H9 (cell line): ENCODE results near the gene LETM1. TPM values are rescaled to one million over a fixed set of nuclear protein-coding genes. Genes with fewer than 3 reads are reported as not detected.

Experiments used
- DNase-seq: peaks from one replicate; pipeline ENCODE4 v3.0.0-alpha.2; 2017
- H2AFZ ChIP-seq: one replicate; pipeline ENCODE4 v1.6.1; 2013; ENCODE audit warnings: mild to moderate bottlenecking, low read length, control low read depth, moderate library complexity
- H2AK5ac ChIP-seq: 2 replicates; pipeline ENCODE4 v1.6.1; 2013; ENCODE audit warnings: low read length, control low read depth, mixed read lengths; ENCODE audit not compliant: insufficient read length
- H2BK120ac ChIP-seq: one replicate; pipeline ENCODE4 v1.6.1; 2013; ENCODE audit warnings: low read depth, mild to moderate bottlenecking, low read length, control low read depth, inconsistent platforms; ENCODE audit not compliant: poor library complexity, severe bottlenecking
- H2BK12ac ChIP-seq: 2 replicates; pipeline ENCODE4 v1.6.1; 2013; ENCODE audit warnings: low read length, control low read depth, mixed read lengths, low read depth; ENCODE audit not compliant: insufficient read length
- H2BK15ac ChIP-seq: 2 replicates; pipeline ENCODE4 v1.6.1; 2013; ENCODE audit warnings: low read depth, low read length, control low read depth
- H2BK20ac ChIP-seq: one replicate; pipeline ENCODE4 v1.6.1; 2013; ENCODE audit warnings: low read depth, mild to moderate bottlenecking, low read length, control low read depth, inconsistent platforms; ENCODE audit not compliant: poor library complexity, severe bottlenecking
- H2BK5ac ChIP-seq: 2 replicates; pipeline ENCODE4 v1.6.1; 2013; ENCODE audit warnings: low read length, control low read depth, mixed read lengths; ENCODE audit not compliant: insufficient read length
- H3K14ac ChIP-seq: 2 replicates; pipeline ENCODE4 v1.6.1; 2013; ENCODE audit warnings: low read length, control low read depth; ENCODE audit not compliant: insufficient read depth
- H3K18ac ChIP-seq: 2 replicates; pipeline ENCODE4 v1.6.1; 2013; ENCODE audit warnings: low read depth, mild to moderate bottlenecking, mixed read lengths, low read length, control low read depth; ENCODE audit not compliant: insufficient read length
- H3K23ac ChIP-seq: 2 replicates; pipeline ENCODE4 v1.6.1; 2013; ENCODE audit warnings: low read length, control low read depth, mixed read lengths, low read depth; ENCODE audit not compliant: insufficient read length
- H3K23me2 ChIP-seq: 2 replicates; pipeline ENCODE4 v1.6.1; 2013; ENCODE audit warnings: low read depth, mild to moderate bottlenecking, mixed read lengths, low read length, control low read depth; ENCODE audit not compliant: insufficient read length, poor library complexity, severe bottlenecking
- H3K27ac ChIP-seq: 2 replicates; pipeline ENCODE4 v1.5.1; 2013; ENCODE audit warnings: low read length, control low read depth, mixed read lengths, low read depth; ENCODE audit not compliant: insufficient read length
- H3K27me3 ChIP-seq: 2 replicates; pipeline ENCODE4 v1.6.1; 2013; ENCODE audit warnings: low read length, control low read depth, inconsistent platforms; ENCODE audit not compliant: insufficient read depth
- H3K4ac ChIP-seq: 2 replicates; pipeline ENCODE4 v1.6.1; 2013; ENCODE audit warnings: low read depth, mild to moderate bottlenecking, control low read depth, inconsistent platforms, low read length, moderate library complexity
- H3K4me1 ChIP-seq: 2 replicates; pipeline ENCODE4 v1.6.1; 2013; ENCODE audit warnings: low read length, control low read depth, inconsistent platforms; ENCODE audit not compliant: insufficient read depth
- H3K4me2 ChIP-seq: 2 replicates; pipeline ENCODE4 v1.6.1; 2013; ENCODE audit warnings: low read length, control low read depth, mixed read lengths; ENCODE audit not compliant: insufficient read length, insufficient read depth
- H3K56ac ChIP-seq: 2 replicates; pipeline ENCODE4 v1.6.1; 2013; ENCODE audit warnings: low read depth, mild to moderate bottlenecking, mixed read lengths, low read length, control low read depth; ENCODE audit not compliant: insufficient read length
- H3K79me1 ChIP-seq: 2 replicates; pipeline ENCODE4 v1.6.1; 2013; ENCODE audit warnings: low read depth, mild to moderate bottlenecking, moderate library complexity, low read length, control low read depth, inconsistent platforms; ENCODE audit not compliant: insufficient read depth, poor library complexity, severe bottlenecking
- H3K79me2 ChIP-seq: 2 replicates; pipeline ENCODE4 v1.6.1; 2013; ENCODE audit warnings: low read length, control low read depth, inconsistent platforms; ENCODE audit not compliant: insufficient read depth
- H3K9ac ChIP-seq: 2 replicates; pipeline ENCODE4 v1.6.1; 2013; ENCODE audit warnings: low read length, control low read depth, mixed read lengths; ENCODE audit not compliant: insufficient read length; ENCODE audit errors: extremely low read depth
- H3K9me3 ChIP-seq: one replicate; pipeline ENCODE4 v1.6.1; 2013; ENCODE audit warnings: low read depth, low read length, inconsistent platforms; ENCODE audit not compliant: control insufficient read depth
- H3T11ph ChIP-seq: one replicate; pipeline ENCODE4 v1.6.1; 2013; ENCODE audit warnings: mild to moderate bottlenecking, low read length, control low read depth, inconsistent platforms
- H4K20me1 ChIP-seq: one replicate; pipeline ENCODE4 v1.6.1; 2013; ENCODE audit not compliant: control insufficient read depth, insufficient read length, insufficient read depth
- H4K5ac ChIP-seq: 2 replicates; pipeline ENCODE4 v1.6.1; 2013; ENCODE audit warnings: low read depth, mild to moderate bottlenecking, mixed read lengths, low read length, control low read depth; ENCODE audit not compliant: insufficient read length
- H4K8ac ChIP-seq: replicated peaks from 2 replicates; pipeline ENCODE4 v1.6.1; 2013; ENCODE audit warnings: low read length, control low read depth, mixed read lengths, low read depth; ENCODE audit not compliant: insufficient read length
- H4K91ac ChIP-seq: 2 replicates; pipeline ENCODE4 v1.6.1; 2013; ENCODE audit warnings: low read depth, mild to moderate bottlenecking, moderate library complexity, mixed read lengths, low read length, control low read depth; ENCODE audit not compliant: insufficient read length
- H3K27ac Mint-ChIP-seq, 3 experiments: 2 replicates in 2 of 3; 3 replicates in 1 of 3; pipeline ENCODE4 v1.8.0; 2020 to 2021; ENCODE audit warnings: mixed read lengths in 3 of 3, mild to moderate bottlenecking in 1 of 3, moderate library complexity in 1 of 3
- H3K27me3 Mint-ChIP-seq: 2 replicates; pipeline ENCODE4 v1.8.0; 2021; ENCODE audit warnings: low read depth, mild to moderate bottlenecking, moderate library complexity, mixed read lengths
- H3K36me3 Mint-ChIP-seq, 3 experiments: 2 replicates in 2 of 3; 3 replicates in 1 of 3; pipeline ENCODE4 v1.8.0; 2020 to 2021; ENCODE audit warnings: low read depth in 3 of 3, mixed read lengths in 3 of 3; ENCODE audit not compliant: insufficient read depth in 1 of 3
- H3K4me1 Mint-ChIP-seq, 2 experiments: 2 replicates each; pipeline ENCODE4 v1.8.0; 2020; ENCODE audit warnings: mixed read lengths in 2 of 2
- H3K4me3 Mint-ChIP-seq, 2 experiments: 2 replicates in 1 of 2; 3 replicates in 1 of 2; pipeline ENCODE4 v1.8.0; 2020 to 2021; ENCODE audit warnings: mild to moderate bottlenecking in 2 of 2, mixed read lengths in 2 of 2, moderate library complexity in 1 of 2
- H3K9me3 Mint-ChIP-seq, 2 experiments: 2 replicates in 1 of 2; 3 replicates in 1 of 2; pipeline ENCODE4 v1.8.0; 2020; ENCODE audit warnings: mild to moderate bottlenecking in 2 of 2, mixed read lengths in 2 of 2, moderate library complexity in 1 of 2
- WGBS: extraction: QIAGEN DNeasy Blood & Tissue Kit; methylation state at CpG from one replicate; pipeline ENCODE4 v1.1.7; 2013; ENCODE audit warnings: missing lambda C conversion rate, low lambda C conversion rate, mixed read lengths; ENCODE audit not compliant: insufficient read length; ENCODE audit errors: extremely low coverage; 5-methylcytosine and 5-hydroxymethylcytosine counted together
- total RNA-seq: library from RNA; stranded (reverse); gene quantifications from 2 replicates; pipeline ENCODE4 v1.2.1, GENCODE V29; 2021
- TF ChIP-seq, protein P1 (sequence below): fragments of 200-600 bp; sonication (generic); conservative IDR thresholded peaks from 3 replicates; pipeline ENCODE4 v1.8.0; 2021; ENCODE audit warnings: antibody characterized with exemption, mild to moderate bottlenecking

LETM1 gene
- total RNA-seq, 1 experiment from 2014 or later = 43.4 TPM

DNA sequence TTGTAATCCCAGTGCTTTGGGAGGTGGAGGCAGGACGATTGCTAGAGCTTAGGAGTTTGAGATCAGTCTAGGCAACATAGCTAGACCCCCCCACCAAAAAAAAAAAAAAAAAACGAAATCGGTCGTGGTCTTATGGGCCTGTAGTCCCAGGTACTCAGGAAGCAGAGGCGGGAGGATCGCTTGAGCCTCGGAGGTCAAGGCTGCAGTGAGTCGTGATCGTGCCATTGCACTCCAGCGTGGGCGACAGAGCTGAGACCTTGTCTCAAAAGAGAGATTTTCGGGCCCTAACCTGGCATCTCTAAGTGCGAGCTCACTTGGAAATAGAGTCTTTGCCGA lies 7.0 kb upstream of the LETM1 start:
- no peak overlapping the region for H2BK5ac ChIP-seq

More for the DNA sequence above, 7.0 kb upstream of the LETM1 start:
- no CpG with 5 or more reads among the region's 14 CpGs for WGBS
- H3K18ac ChIP-seq = no peak overlapping the region
- no peak overlapping the region for H2AFZ ChIP-seq
- H3K9ac ChIP-seq = no peak overlapping the region
- no peak overlapping the region for H2BK20ac ChIP-seq
- H3K23me2 ChIP-seq = no peaks in the 10 kb centered on the region
- H3K23ac ChIP-seq = no peak overlapping the region
- H4K20me1 ChIP-seq = peaks cover 3% of the 10 kb centered on the region
- no peak overlapping the region for H3K56ac ChIP-seq
- no peaks in the 10 kb centered on the region for H3K79me1 ChIP-seq
- no peaks in the 10 kb centered on the region for H3K79me2 ChIP-seq
- H3K4ac ChIP-seq = no peak overlapping the region
- no peak overlapping the region for H4K5ac ChIP-seq
- H2BK12ac ChIP-seq = no peak overlapping the region
- no peak overlapping the region for H3T11ph ChIP-seq
- Mint-ChIP-seq H3K27me3 (peaks cover 97% of the 10 kb centered on the region), H3K4me1 (peaks cover 6 to 24% of the 10 kb centered on the region in 2 experiments), H3K4me3 (peak overlapping the region in 1 of 2 experiments; percentile 65; a peak in 2 of 5 replicates), H3K27ac (no peak overlapping the region), H3K36me3 (no peaks in the 10 kb centered on the region), H3K9me3 (no peaks in the 10 kb centered on the region)
- no peak overlapping the region for H4K91ac ChIP-seq
- H3K27me3 ChIP-seq = peaks cover 86% of the 10 kb centered on the region
- no peaks in the 10 kb centered on the region for H3K9me3 ChIP-seq
- H2AK5ac ChIP-seq = no peak overlapping the region
- no peak overlapping the region for H3K4me2 ChIP-seq
- H2BK15ac ChIP-seq = no peak overlapping the region
- DNase-seq = no peak
- TF ChIP-seq, protein P1, sequence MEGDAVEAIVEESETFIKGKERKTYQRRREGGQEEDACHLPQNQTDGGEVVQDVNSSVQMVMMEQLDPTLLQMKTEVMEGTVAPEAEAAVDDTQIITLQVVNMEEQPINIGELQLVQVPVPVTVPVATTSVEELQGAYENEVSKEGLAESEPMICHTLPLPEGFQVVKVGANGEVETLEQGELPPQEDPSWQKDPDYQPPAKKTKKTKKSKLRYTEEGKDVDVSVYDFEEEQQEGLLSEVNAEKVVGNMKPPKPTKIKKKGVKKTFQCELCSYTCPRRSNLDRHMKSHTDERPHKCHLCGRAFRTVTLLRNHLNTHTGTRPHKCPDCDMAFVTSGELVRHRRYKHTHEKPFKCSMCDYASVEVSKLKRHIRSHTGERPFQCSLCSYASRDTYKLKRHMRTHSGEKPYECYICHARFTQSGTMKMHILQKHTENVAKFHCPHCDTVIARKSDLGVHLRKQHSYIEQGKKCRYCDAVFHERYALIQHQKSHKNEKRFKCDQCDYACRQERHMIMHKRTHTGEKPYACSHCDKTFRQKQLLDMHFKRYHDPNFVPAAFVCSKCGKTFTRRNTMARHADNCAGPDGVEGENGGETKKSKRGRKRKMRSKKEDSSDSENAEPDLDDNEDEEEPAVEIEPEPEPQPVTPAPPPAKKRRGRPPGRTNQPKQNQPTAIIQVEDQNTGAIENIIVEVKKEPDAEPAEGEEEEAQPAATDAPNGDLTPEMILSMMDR = no peak
- H3K14ac ChIP-seq = no peak overlapping the region
- H3K4me1 ChIP-seq = no peaks in the 10 kb centered on the region
- H4K8ac ChIP-seq = no peak overlapping the region
- H2BK120ac ChIP-seq = no peak overlapping the region
- no peak overlapping the region for H3K27ac ChIP-seq
